ENCODE measurements around the gene ODAD4. TPM values are rescaled to one million over a fixed set of nuclear protein-coding genes. Genes with fewer than 3 reads are reported as not detected.

ODAD4 gene
- total RNA-seq, 1 donor from 2014 or later = 0.98 TPM

DNA sequence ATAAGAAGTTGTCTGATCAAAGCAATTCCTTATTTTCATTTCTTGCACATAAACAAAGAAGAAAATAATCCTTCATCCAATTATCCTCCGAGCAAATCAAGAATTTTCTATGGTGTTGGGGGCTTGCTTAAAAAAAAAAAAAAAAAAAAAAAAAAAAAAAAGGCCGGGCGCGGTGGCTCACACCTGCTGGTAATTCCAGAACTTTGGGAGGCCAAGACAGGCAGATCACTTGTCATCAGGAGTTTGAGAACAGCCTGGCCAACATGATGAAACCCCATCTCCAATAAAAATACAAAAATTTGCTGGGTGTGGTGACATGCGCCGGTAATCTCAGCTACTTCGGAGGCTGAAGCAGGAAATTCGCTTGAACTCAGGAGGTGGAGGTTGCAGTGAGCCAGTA lies 55.5 kb downstream of the ODAD4 start:
- no peaks in the 10 kb centered on the region for H3K9me3 ChIP-seq (ENCODE audit: insufficient read depth, low read depth, low read length)
- no peak overlapping the region for H3K9ac ChIP-seq (ENCODE audit: low read length)
- peaks cover 2% of the 10 kb centered on the region for H3K79me2 ChIP-seq (ENCODE audit: insufficient read depth, low read length)
- no peak overlapping the region for H3K27ac ChIP-seq (ENCODE audit: low read depth, low read length)
- Mint-ChIP-seq H3K27me3 (ENCODE audit: low read depth, unreplicated experiment) (no peaks in the 10 kb centered on the region), H3K27ac (ENCODE audit: unreplicated experiment) (no peak overlapping the region), H3K4me3 (ENCODE audit: unreplicated experiment) (no peak overlapping the region), H3K4me1 (ENCODE audit: low read depth, unreplicated experiment) (peaks cover 14% of the 10 kb centered on the region), H3K36me3 (ENCODE audit: low read depth, unreplicated experiment) (peaks cover 26% of the 10 kb centered on the region), H3K9me3 (ENCODE audit: unreplicated experiment) (no peaks in the 10 kb centered on the region)
- DNase-seq (ENCODE audit: low read depth) = no peak
- no peak for TF ChIP-seq CTCF (IDR thresholded peaks at IDR 0.05; ENCODE audit: insufficient read depth, low read depth, low read length)
- no peak for TF ChIP-seq EZH2 (IDR thresholded peaks at IDR 0.05; ENCODE audit: insufficient read depth, low read length)
- peaks cover 6% of the 10 kb centered on the region for H3K4me1 ChIP-seq (ENCODE audit: insufficient read depth, low read length)
- no peak for FAIRE-seq
- H2AFZ ChIP-seq (ENCODE audit: low read depth, low read length) = no peak overlapping the region
- no peaks in the 10 kb centered on the region for H3K27me3 ChIP-seq (ENCODE audit: insufficient read depth, low read length)
- H4K20me1 ChIP-seq (ENCODE audit: insufficient read depth, low read length) = peaks cover 22% of the 10 kb centered on the region
- no peak overlapping the region for H3K4me3 ChIP-seq (ENCODE audit: insufficient read depth, low read depth, low read length)
- H3K36me3 ChIP-seq (ENCODE audit: insufficient read depth, low read length) = peaks cover 66% of the 10 kb centered on the region
- no peak overlapping the region for H3K4me2 ChIP-seq (ENCODE audit: low read length)

DNA sequence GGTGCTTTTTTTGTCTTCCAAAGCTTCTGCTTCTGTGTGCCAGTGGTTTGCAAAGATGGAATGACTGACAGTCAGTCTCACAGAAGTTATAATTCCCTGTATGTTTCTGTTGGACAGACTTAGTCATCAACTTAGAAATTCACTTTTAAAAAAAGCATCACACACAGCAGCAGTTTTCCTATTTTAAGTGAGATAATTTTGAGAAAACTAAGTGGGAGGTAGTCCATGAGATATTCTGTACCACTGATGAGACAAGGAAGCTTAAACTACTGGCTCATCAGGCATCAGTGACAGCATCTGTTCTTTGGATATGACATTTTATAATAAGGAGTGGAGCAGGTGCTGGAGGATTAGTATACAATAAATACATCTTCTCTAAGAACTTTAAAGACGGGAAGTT lies 56.2 kb downstream of the ODAD4 start:
- H3K27me3 ChIP-seq (ENCODE audit: insufficient read depth, low read length) = no peaks in the 10 kb centered on the region
- no peak for FAIRE-seq
- no peak overlapping the region for H3K4me2 ChIP-seq (ENCODE audit: low read length)
- DNase-seq (ENCODE audit: low read depth) = no peak
- H3K4me3 ChIP-seq (ENCODE audit: insufficient read depth, low read depth, low read length) = no peak overlapping the region
- peaks cover 2% of the 10 kb centered on the region for H3K79me2 ChIP-seq (ENCODE audit: insufficient read depth, low read length)
- no peak for TF ChIP-seq CTCF (IDR thresholded peaks at IDR 0.05; ENCODE audit: insufficient read depth, low read depth, low read length)
- TF ChIP-seq EZH2 (IDR thresholded peaks at IDR 0.05; ENCODE audit: insufficient read depth, low read length) = no peak
- no peak overlapping the region for H3K9ac ChIP-seq (ENCODE audit: low read length)
- peaks cover 6% of the 10 kb centered on the region for H3K4me1 ChIP-seq (ENCODE audit: insufficient read depth, low read length)
- peaks cover 64% of the 10 kb centered on the region for H3K36me3 ChIP-seq (ENCODE audit: insufficient read depth, low read length)
- no peak overlapping the region for H3K27ac ChIP-seq (ENCODE audit: low read depth, low read length)
- H4K20me1 ChIP-seq (ENCODE audit: insufficient read depth, low read length) = peaks cover 22% of the 10 kb centered on the region
- Mint-ChIP-seq H3K4me1 (ENCODE audit: low read depth, unreplicated experiment) (peaks cover 14% of the 10 kb centered on the region), H3K36me3 (ENCODE audit: low read depth, unreplicated experiment) (peaks cover 27% of the 10 kb centered on the region), H3K9me3 (ENCODE audit: unreplicated experiment) (no peaks in the 10 kb centered on the region), H3K27ac (ENCODE audit: unreplicated experiment) (no peak overlapping the region), H3K4me3 (ENCODE audit: unreplicated experiment) (no peak overlapping the region), H3K27me3 (ENCODE audit: low read depth, unreplicated experiment) (no peaks in the 10 kb centered on the region)
- no peak overlapping the region for H2AFZ ChIP-seq (ENCODE audit: low read depth, low read length)
- no peaks in the 10 kb centered on the region for H3K9me3 ChIP-seq (ENCODE audit: insufficient read depth, low read depth, low read length)

DNA sequence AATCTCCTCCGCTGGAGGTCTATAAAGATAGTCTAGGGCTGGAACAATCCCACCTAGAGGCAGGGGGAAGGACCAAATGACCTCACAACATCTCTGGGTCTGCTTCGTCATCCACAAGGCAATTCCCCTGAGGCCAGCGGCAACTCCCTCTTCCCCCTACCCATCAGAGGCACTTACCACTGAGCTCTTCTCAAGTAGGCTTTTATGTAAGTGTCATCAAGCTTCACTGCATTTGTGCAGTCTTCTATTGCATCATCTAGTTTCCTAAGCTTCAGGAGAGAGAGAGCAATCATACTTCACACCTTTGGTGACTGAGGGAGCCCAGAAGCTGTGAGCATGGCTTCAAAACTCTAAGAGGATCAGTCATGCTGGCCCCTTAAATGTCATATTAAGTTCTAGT lies 57.2 kb downstream of the ODAD4 start:
- Mint-ChIP-seq H3K27ac (ENCODE audit: unreplicated experiment) (no peak overlapping the region), H3K36me3 (ENCODE audit: low read depth, unreplicated experiment) (peaks cover 21% of the 10 kb centered on the region), H3K27me3 (ENCODE audit: low read depth, unreplicated experiment) (no peaks in the 10 kb centered on the region), H3K4me3 (ENCODE audit: unreplicated experiment) (no peak overlapping the region), H3K9me3 (ENCODE audit: unreplicated experiment) (no peaks in the 10 kb centered on the region), H3K4me1 (ENCODE audit: low read depth, unreplicated experiment) (peaks cover 14% of the 10 kb centered on the region)
- H3K4me3 ChIP-seq (ENCODE audit: insufficient read depth, low read depth, low read length) = no peak overlapping the region
- peaks cover 25% of the 10 kb centered on the region for H4K20me1 ChIP-seq (ENCODE audit: insufficient read depth, low read length)
- no peak overlapping the region for H3K4me2 ChIP-seq (ENCODE audit: low read length)
- no peaks in the 10 kb centered on the region for H3K27me3 ChIP-seq (ENCODE audit: insufficient read depth, low read length)
- no peaks in the 10 kb centered on the region for H3K9me3 ChIP-seq (ENCODE audit: insufficient read depth, low read depth, low read length)
- no peak for TF ChIP-seq EZH2 (IDR thresholded peaks at IDR 0.05; ENCODE audit: insufficient read depth, low read length)
- TF ChIP-seq CTCF (IDR thresholded peaks at IDR 0.05; ENCODE audit: insufficient read depth, low read depth, low read length) = no peak
- H2AFZ ChIP-seq (ENCODE audit: low read depth, low read length) = no peak overlapping the region
- H3K79me2 ChIP-seq (ENCODE audit: insufficient read depth, low read length) = peaks cover 2% of the 10 kb centered on the region
- no peak for DNase-seq (ENCODE audit: low read depth)
- H3K4me1 ChIP-seq (ENCODE audit: insufficient read depth, low read length) = peaks cover 4% of the 10 kb centered on the region
- H3K27ac ChIP-seq (ENCODE audit: low read depth, low read length) = no peak overlapping the region
- no peak for FAIRE-seq
- H3K9ac ChIP-seq (ENCODE audit: low read length) = no peak overlapping the region
- peaks cover 62% of the 10 kb centered on the region for H3K36me3 ChIP-seq (ENCODE audit: insufficient read depth, low read length)
